ENCODE results near the gene EXOG. TPM values are rescaled to one million over a fixed set of nuclear protein-coding genes. Genes with fewer than 3 reads are reported as not detected.

EXOG gene, protein sequence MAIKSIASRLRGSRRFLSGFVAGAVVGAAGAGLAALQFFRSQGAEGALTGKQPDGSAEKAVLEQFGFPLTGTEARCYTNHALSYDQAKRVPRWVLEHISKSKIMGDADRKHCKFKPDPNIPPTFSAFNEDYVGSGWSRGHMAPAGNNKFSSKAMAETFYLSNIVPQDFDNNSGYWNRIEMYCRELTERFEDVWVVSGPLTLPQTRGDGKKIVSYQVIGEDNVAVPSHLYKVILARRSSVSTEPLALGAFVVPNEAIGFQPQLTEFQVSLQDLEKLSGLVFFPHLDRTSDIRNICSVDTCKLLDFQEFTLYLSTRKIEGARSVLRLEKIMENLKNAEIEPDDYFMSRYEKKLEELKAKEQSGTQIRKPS
- 8.6 and 8.8 TPM in 2 replicates for total RNA-seq (2014; rRNA removed; shearing (Covaris generic))
- 6.1 and 7.4 TPM in 2 replicates for polyA plus RNA-seq (2015; cell fraction: cytosol; rRNA removed)
- 50.4 and 60.2 TPM in 2 replicates for polyA plus RNA-seq (2015; cell fraction: nucleus; rRNA removed)

- DNase-seq (ENCODE audit: low read depth) = peak; percentile 86
Observed at GRCh38 chr3:38496131-38496910, at the start of gene EXOG. TSS of gene EXOG (plus strand) at chr3:38496340. CDS start at chr3:38496368, 28 bp downstream.

GRCh38 chr3:38446812-38447211, 49.3 kb upstream of the EXOG start:
- DNase-seq (ENCODE audit: low read depth) = no peak

- no peak for DNase-seq (ENCODE audit: low read depth)
Observed at GRCh38 chr3:38450853-38451252, 45.3 kb upstream of the EXOG start.

- peak; percentile 40 for DNase-seq (ENCODE audit: low read depth)
Observed at GRCh38 chr3:38453075-38453912, 42.8 kb upstream of the EXOG start, which contains the start of gene ACVR2B. TSS of gene ACVR2B (plus strand) at chr3:38453890. CDS start at chr3:38454323, 433 bp downstream.

GRCh38 chr3:38453913-38454177, 42.3 kb upstream of the EXOG start:
- DNase-seq (ENCODE audit: low read depth) = no peak

DNA sequence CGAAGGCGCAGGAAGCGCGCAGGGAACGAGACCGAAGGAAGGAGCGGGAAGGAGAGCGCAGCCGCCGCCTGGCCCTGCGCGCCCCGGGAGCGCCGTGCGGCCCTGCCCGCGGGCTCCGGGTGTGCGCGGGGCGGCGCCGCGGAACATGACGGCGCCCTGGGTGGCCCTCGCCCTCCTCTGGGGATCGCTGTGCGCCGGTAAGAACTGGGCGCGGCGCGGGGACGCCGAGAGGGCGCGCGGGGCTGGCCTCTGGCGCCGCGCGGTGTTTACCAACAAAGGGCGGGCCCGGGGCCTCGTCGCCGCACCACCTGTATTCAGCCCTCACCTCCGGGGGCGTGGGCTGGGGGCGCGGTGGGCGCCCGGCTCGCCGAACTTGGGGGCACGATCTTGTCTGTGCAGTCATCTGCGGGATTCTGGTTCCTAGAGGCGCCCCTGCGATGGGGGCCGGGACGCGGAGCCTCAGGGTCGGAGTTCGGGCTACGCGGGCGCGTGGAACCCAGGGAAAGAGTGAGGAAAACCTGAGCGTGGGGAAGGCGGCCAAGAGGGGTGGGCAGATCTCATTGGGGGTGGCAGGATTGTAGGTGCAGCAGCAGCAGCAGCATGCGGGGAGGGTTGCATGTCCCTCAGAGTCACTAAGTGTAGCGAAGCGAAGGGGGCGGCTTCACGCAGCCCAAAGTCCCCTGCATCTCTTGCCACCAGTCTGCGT, 41.8 kb upstream of the EXOG start:
- peak; percentile 23 for DNase-seq (ENCODE audit: low read depth)

DNA sequence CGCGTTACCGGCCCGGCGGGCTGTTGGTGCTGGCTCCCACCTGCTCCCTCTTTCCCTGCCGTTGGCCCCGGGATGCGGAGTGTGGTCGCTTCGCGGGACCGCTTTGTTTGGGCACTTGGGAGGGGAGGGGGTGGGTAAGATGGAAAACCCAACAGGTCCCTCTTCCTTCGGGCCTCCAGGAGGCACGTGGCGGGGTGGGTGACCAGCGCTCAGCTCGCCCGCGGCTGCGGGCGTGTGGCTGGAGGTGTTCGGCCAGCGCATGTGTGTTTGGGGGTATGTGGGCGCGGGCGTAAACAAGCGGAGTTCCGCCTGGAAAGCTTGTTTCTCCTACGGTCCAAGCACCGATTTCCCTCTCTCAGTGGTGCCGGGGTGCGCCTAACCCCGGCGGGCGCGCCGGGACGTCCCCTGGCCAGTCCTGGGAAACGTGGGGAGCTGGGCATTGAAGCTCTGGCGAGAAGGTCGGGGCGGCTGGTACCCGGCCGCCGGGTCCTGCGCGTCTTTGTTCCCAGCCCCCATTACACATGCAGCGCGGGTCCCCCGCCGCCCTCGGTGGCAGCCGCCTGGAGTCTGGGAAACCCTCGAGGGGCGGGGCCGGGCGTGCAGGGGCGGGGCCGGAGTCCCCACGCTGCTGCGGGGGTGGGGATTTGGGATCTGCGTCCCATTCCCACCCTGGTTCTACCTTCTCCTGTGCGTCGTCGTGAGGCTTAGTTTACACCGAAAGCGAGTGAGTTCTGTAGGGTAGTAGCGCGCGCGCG, 41.1 kb upstream of the EXOG start:
- peak; percentile 37 for DNase-seq (ENCODE audit: low read depth)

DNA sequence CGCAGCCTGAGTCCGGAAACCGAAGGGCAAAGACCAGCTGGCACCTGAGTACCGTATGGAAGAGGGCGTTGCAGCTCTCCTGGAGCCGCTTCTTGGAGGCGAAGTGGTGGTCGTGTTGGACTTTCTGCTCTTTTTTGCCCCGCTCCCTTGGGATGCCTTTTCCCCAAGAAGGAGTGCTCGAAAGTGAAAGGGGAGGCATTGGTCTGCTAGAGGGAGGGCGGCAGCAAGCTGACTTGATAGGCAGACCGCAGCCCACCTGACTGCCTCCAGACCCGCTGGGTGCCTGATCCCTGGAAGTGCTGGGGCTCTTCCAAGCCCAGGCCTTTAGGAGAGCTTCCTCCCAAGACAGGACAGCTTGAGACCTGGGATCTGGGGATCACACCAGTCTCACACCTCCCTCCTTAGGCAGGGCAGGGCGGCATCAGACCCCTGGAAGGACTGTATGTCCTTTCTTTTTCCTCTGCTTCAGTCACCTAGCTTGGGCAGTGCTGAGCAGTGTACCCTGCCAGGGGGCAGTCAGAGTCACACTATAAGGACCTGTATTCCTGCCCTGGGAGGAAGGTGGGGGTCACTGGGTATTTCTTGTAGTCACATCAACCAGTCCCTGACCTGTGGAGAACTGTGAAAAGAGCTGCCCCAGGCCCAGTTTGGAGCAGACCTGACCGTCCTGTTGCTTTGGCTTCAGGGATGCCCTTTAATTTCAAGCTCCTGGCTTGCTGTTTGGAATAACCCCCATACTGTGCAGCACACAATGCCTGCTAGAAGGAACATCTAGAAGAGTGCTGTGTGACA, 40.3 kb upstream of the EXOG start:
- DNase-seq (ENCODE audit: low read depth) = peak; percentile 6

DNA sequence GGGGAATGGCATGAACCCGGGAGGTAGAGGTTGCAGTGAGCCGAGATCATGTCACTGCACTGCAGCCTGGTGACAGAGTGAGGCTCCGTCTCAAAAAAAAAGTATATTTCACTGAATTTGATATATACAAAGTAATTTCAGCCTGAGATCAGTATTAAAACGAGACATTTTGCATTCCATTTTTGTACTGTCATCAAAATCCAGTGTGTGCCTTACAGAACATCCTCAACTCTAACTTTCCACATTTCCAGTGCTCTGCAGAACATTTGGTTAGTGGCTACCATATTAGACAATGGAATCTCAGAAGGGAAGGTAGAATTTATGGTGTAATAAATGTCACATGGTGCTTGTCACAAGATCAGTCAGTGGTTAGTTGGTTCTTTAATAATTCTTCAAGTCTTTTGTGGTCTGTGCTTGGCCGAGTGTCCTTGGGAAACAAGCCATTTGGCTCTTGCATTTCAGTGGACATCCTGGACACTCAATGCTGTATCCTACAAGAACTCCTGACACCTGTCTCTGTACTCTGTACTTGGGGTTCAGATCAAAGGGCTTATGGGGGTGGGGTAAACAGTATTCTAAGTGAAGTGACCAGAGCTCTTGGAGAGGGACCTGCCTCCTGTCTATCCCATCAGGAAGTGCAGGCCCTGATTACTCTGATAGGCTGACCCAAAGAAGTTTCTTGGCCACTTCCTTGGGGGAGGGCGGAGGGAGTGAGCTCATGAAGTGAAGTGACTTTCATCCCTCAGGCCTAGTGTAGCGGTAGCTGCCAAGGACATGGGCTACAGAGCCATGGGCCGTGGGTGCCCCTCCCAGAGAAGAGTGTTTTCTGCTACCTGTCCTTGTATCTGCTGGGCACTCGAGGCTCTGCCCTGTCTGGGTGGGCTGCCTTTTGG, 38.8 kb upstream of the EXOG start:
- no peak for DNase-seq (ENCODE audit: low read depth)

DNA sequence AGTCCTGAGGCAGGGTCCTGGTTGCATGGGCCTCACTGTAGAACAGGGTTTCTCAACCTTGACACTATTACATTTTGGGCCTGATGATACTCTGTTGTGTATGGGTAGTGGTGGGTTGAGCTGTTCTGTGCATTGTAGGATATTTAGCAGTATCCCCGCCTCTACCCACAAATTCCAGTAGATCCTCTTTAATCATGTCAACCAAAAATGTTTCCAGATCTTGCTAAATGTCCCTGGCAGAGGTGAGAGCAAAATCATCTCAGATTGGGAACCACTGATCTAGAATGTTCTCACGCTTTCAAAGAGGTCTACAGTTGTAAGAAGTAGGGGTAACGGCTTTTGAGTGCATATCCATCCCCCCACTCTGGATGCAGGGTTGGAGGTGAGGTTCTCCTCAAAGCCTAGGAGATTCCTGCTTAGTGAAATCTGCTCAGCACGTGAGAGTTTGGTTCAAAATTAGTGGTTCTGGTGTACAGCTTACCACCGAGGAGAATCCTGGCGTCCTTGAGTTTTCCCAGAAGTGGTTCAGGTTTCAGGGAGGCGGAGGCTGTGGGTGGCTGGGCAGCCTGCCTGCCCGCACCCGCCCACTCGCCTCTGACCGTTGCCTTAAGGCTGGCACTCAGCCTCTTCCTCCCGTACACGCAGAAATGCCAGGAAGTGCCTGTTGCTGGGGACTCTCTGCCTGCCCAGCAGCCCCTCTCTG, 37.2 kb upstream of the EXOG start:
- peak; percentile 52 for DNase-seq (ENCODE audit: low read depth)

GRCh38 chr3:38459499-38460048, 36.6 kb upstream of the EXOG start:
- no peak for DNase-seq (ENCODE audit: low read depth)

- no peak for DNase-seq (ENCODE audit: low read depth)
Observed at GRCh38 chr3:38460377-38461270, 35.5 kb upstream of the EXOG start.

- no peak for DNase-seq (ENCODE audit: low read depth)
Observed at GRCh38 chr3:38465588-38466154, 30.5 kb upstream of the EXOG start.

- no peak for DNase-seq (ENCODE audit: low read depth)
Observed at GRCh38 chr3:38468765-38469164, 27.4 kb upstream of the EXOG start.

DNA sequence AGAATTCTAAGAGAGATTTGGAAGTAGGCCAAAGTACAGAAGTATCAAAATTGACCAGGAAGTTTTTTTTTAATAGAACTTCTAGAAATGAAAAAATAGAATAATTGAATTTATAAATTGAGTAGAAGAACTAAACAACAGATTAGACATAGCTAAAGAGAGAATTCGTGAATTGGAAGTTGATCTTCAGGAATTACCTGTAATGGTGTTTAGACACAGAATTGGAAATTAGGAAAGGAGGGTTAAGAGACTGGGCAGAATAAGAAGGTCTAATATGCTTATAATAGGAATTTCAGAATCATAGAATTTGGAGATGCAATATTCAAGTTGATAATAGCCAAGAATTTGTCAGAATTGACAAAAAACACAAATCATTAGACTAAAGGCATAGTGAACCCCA, 26.3 kb upstream of the EXOG start:
- DNase-seq (ENCODE audit: low read depth) = no peak

- DNase-seq (ENCODE audit: low read depth) = no peak
Observed at GRCh38 chr3:38471260-38471857, 24.8 kb upstream of the EXOG start.

All from HT1080 (cell line).